GM23338 (cell line): ENCODE measurements around the gene ZNF662. TPM values are rescaled to one million over a fixed set of nuclear protein-coding genes. Genes with fewer than 3 reads are reported as not detected.

Experiments used
- ATAC-seq: fragments of 200-7000 bp; cut with Tn5 transposase; 3 replicates; pipeline ENCODE4 v1.9.1; 2020
- DNase-seq: peaks from one replicate; pipeline ENCODE4 v3.0.0-alpha.2; 2015; ENCODE audit warnings: low spot score
- H2AFZ ChIP-seq: fragments of 200-600 bp; sonication (generic); 2 replicates; pipeline ENCODE4 v1.8.0; 2016; ENCODE audit warnings: antibody characterized with exemption, mild to moderate bottlenecking, moderate library complexity
- H3F3A ChIP-seq: fragments of 200-600 bp; sonication (generic); replicated peaks from 2 replicates; pipeline ENCODE4 v1.8.0; 2017; ENCODE audit warnings: antibody characterized with exemption, mixed run types, low read depth
- H3K27ac ChIP-seq: fragments of 200-600 bp; sonication (generic); 2 replicates; pipeline ENCODE4 v1.6.1; 2016; ENCODE audit warnings: low read depth
- H3K27me3 ChIP-seq: fragments of 200-600 bp; sonication (generic); 2 replicates; pipeline ENCODE4 v1.8.0; 2016; ENCODE audit warnings: mild to moderate bottlenecking, mixed run types, moderate library complexity; ENCODE audit not compliant: insufficient read depth
- H3K36me3 ChIP-seq: fragments of 200-600 bp; sonication (generic); 2 replicates; pipeline ENCODE4 v1.8.0; 2016; ENCODE audit warnings: mild to moderate bottlenecking; ENCODE audit not compliant: insufficient read depth
- H3K4me1 ChIP-seq: fragments of 200-600 bp; sonication (generic); 2 replicates; pipeline ENCODE4 v1.8.0; 2016; ENCODE audit warnings: mild to moderate bottlenecking, moderate library complexity; ENCODE audit not compliant: insufficient read depth
- H3K4me2 ChIP-seq: fragments of 200-600 bp; sonication (generic); 2 replicates; pipeline ENCODE4 v1.7.1; 2017; ENCODE audit warnings: mixed run types
- H3K4me3 ChIP-seq: fragments of 200-600 bp; sonication (generic); 2 replicates; pipeline ENCODE4 v1.6.1; 2016; ENCODE audit warnings: mixed run types
- H3K79me2 ChIP-seq: fragments of 200-600 bp; sonication (generic); replicated peaks from 2 replicates; pipeline ENCODE4 v1.8.0; 2017; ENCODE audit warnings: mild to moderate bottlenecking; ENCODE audit not compliant: insufficient read depth
- H3K9me2 ChIP-seq: fragments of 200-600 bp; sonication (generic); 2 replicates; pipeline ENCODE4 v1.8.0; 2017; ENCODE audit not compliant: insufficient read depth
- H4K20me1 ChIP-seq: fragments of 200-600 bp; sonication (generic); replicated peaks from 2 replicates; pipeline ENCODE4 v1.8.0; 2017; ENCODE audit warnings: mild to moderate bottlenecking; ENCODE audit not compliant: insufficient read depth
- H3K27ac Mint-ChIP-seq: 2 replicates; pipeline ENCODE4 v1.8.0; 2020; ENCODE audit warnings: inconsistent platforms, mild to moderate bottlenecking, moderate library complexity, mixed read lengths
- H3K27me3 Mint-ChIP-seq: 3 replicates; pipeline ENCODE4 v1.8.0; 2022; ENCODE audit warnings: low read depth, mild to moderate bottlenecking, moderate library complexity, mixed read lengths, inconsistent platforms; ENCODE audit not compliant: insufficient read depth, poor library complexity
- H3K36me3 Mint-ChIP-seq: 3 replicates; pipeline ENCODE4 v1.8.0; 2021; ENCODE audit warnings: low read depth, mild to moderate bottlenecking, inconsistent platforms, moderate library complexity, mixed read lengths
- H3K4me1 Mint-ChIP-seq: 3 replicates; pipeline ENCODE4 v1.8.0; 2020; ENCODE audit warnings: mild to moderate bottlenecking, inconsistent platforms, mixed read lengths
- H3K4me3 Mint-ChIP-seq: 3 replicates; pipeline ENCODE4 v1.8.0; 2021; ENCODE audit warnings: moderate library complexity, mild to moderate bottlenecking, inconsistent platforms, mixed read lengths
- H3K9me3 Mint-ChIP-seq: 3 replicates; pipeline ENCODE4 v1.8.0; 2020; ENCODE audit warnings: moderate library complexity, mild to moderate bottlenecking, inconsistent platforms, mixed read lengths
- CREB1 ChIP-seq: fragments of 250-450 bp; sonication (Bioruptor Pico); IDR thresholded peaks from 2 replicates; pipeline ENCODE4 v1.5.0; 2020; ENCODE audit warnings: low read depth, mild to moderate bottlenecking, moderate library complexity
- EZH2 ChIP-seq: fragments of 200-600 bp; sonication (generic); IDR thresholded peaks from one replicate; pipeline ENCODE4 v1.8.0; 2017; ENCODE audit warnings: antibody characterized with exemption, mild to moderate bottlenecking, low read depth; ENCODE audit not compliant: unreplicated experiment
- EZH2phosphoT487 ChIP-seq: fragments of 200-600 bp; sonication (generic); IDR thresholded peaks from one replicate; pipeline ENCODE4 v1.8.1; 2018; ENCODE audit warnings: antibody characterized with exemption; ENCODE audit not compliant: unreplicated experiment
- NANOG ChIP-seq: IDR thresholded peaks from 2 replicates; pipeline ENCODE4 v1.6.1; 2016; ENCODE audit warnings: antibody characterized with exemption, borderline replicate concordance
- POLR2AphosphoS5 ChIP-seq: IDR thresholded peaks from 2 replicates; pipeline ENCODE4 v1.6.1; 2016; ENCODE audit warnings: antibody characterized with exemption, low read depth
- REST ChIP-seq: IDR thresholded peaks from one replicate; pipeline ENCODE4 v1.6.1; 2018; ENCODE audit warnings: antibody characterized with exemption; ENCODE audit not compliant: unreplicated experiment
- ZNF114 ChIP-seq: fragments of 250-450 bp; sonication (Bioruptor Pico); IDR thresholded peaks from 2 replicates; pipeline ENCODE4 v1.5.0; 2020; ENCODE audit warnings: mild to moderate bottlenecking, moderate library complexity
- ZNF331 ChIP-seq: fragments of 250-450 bp; sonication (Bioruptor Pico); IDR thresholded peaks from 2 replicates; pipeline ENCODE4 v1.5.0; 2020; ENCODE audit warnings: low read depth, mild to moderate bottlenecking, moderate library complexity
- polyA plus RNA-seq: library from polyadenylated mRNA; unstranded; fragments of >200 nt; fragmentation: Nextera tagmentation; extraction: Ambion mirVana; gene quantifications from 2 replicates; pipeline ENCODE4 v1.2.1, GENCODE V29; 2016
- total RNA-seq: library from RNA; depleted of rRNA; stranded (reverse); fragments of >200 nt; shearing (Covaris generic); gene quantifications from 2 replicates; pipeline ENCODE4 v1.2.3, GENCODE V29; 2014
- TF ChIP-seq, protein P1 (sequence below): IDR thresholded peaks from 2 replicates; pipeline ENCODE4 v1.6.1; 2016; ENCODE audit warnings: antibody characterized with exemption

The ZNF662 gene
- total and polyA plus RNA-seq, 2 experiments from 2014 or later: 0.84 to 1.5 TPM

GRCh38 chr3:42877881-42878280 lies 28.1 kb upstream of the ZNF662 start (continued):
- TF ChIP-seq, protein P1, sequence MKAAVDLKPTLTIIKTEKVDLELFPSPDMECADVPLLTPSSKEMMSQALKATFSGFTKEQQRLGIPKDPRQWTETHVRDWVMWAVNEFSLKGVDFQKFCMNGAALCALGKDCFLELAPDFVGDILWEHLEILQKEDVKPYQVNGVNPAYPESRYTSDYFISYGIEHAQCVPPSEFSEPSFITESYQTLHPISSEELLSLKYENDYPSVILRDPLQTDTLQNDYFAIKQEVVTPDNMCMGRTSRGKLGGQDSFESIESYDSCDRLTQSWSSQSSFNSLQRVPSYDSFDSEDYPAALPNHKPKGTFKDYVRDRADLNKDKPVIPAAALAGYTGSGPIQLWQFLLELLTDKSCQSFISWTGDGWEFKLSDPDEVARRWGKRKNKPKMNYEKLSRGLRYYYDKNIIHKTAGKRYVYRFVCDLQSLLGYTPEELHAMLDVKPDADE: no peak
- TF ChIP-seq CREB1 (no peak), EZH2 (no peak), EZH2phosphoT487 (no peak), REST (no peak), NANOG (no peak)

GRCh38 chr3:42880183-42880582 lies 25.8 kb upstream of the ZNF662 start:
- Histone ChIP-seq H2AFZ (peak overlapping the region; percentile 97), H3K9me2 (no peaks in the 10 kb centered on the region)
- H3K27ac Mint-ChIP-seq: no peak overlapping the region

More at GRCh38 chr3:42880183-42880582, 25.8 kb upstream of the ZNF662 start:
- Mint-ChIP-seq H3K4me3 (peak overlapping the region; percentile 76), H3K36me3 (no peaks in the 10 kb centered on the region), H3K27me3 (no peaks in the 10 kb centered on the region), H3K9me3 (no peaks in the 10 kb centered on the region), H3K4me1 (peaks cover 20% of the 10 kb centered on the region; the same call in 2 of the 3 replicates)
- no peaks in the 10 kb centered on the region for H4K20me1 ChIP-seq
- ATAC-seq: no peak
- no peak overlapping the region for H3K27ac ChIP-seq
- H3K4me2 ChIP-seq: peak overlapping the region; percentile 83
- TF ChIP-seq ZNF114 (CRISPR knock-in tag) (no peak), POLR2AphosphoS5 (no peak), REST (no peak), ZNF331 (no peak)
- H3F3A ChIP-seq: 0 out of 2 replicates have a peak, but pooled peaks cover 4% of the 10 kb centered on the region
- H3K4me3 ChIP-seq: peak overlapping the region; percentile 76
- H3K27me3 ChIP-seq: no peaks in the 10 kb centered on the region
- no peaks in the 10 kb centered on the region for H3K36me3 ChIP-seq
- peaks cover 18% of the 10 kb centered on the region for H3K4me1 ChIP-seq
- H3K79me2 ChIP-seq: no peaks in the 10 kb centered on the region
- DNase-seq: peak; percentile 10
